Skin epidermis (tissue), 12 donors: ENCODE data around the gene UGP2.
"Not testable (repeated sequence)": the region's sequence is repeated elsewhere in the genome, so short reads cannot be mapped to it uniquely, and the experiment has no call there.

Experiments used
- H3K27ac ChIP-seq, 21 experiments: fragments of 200-600 bp; sonication (generic) in 11 of 21; one replicate each; pipeline ENCODE4 v1.5.0; 2020; ENCODE audit warnings: mild to moderate bottlenecking in 3 of 21, inconsistent platforms in 2 of 21, moderate library complexity in 2 of 21
- H3K4me3 ChIP-seq, 7 experiments: fragments of 200-600 bp; sonication (generic) in 2 of 7; one replicate each; pipeline ENCODE4 v1.5.0; 2020; ENCODE audit warnings: inconsistent platforms in 2 of 7, mild to moderate bottlenecking in 2 of 7, moderate library complexity in 1 of 7

Gene UGP2

GRCh38 chr2:63882395-63883105 lies 40.9 kb downstream of the UGP2 start:
- H3K4me3 ChIP-seq = no peak overlapping the region
- no peak overlapping the region for H3K27ac ChIP-seq

- H3K27ac ChIP-seq = no peak overlapping the region
- H3K4me3 ChIP-seq = no peak overlapping the region
Measured at GRCh38 chr2:63886445-63886844, 44.7 kb downstream of the UGP2 start.

GRCh38 chr2:63888053-63888452 lies 46.4 kb downstream of the UGP2 start:
- H3K27ac ChIP-seq = no peak overlapping the region
- H3K4me3 ChIP-seq = no peak overlapping the region

- Histone ChIP-seq H3K4me3 (no peak overlapping the region), H3K27ac (no peak overlapping the region)
Measured at GRCh38 chr2:63888490-63889402, 47.0 kb downstream of the UGP2 start.

GRCh38 chr2:63890678-63891077 lies 49.0 kb downstream of the UGP2 start:
- no peak overlapping the region for H3K27ac ChIP-seq
- H3K4me3 ChIP-seq = no peak overlapping the region

GRCh38 chr2:63891488-63892030 lies 49.9 kb downstream of the UGP2 start:
- no peak overlapping the region for H3K27ac ChIP-seq
- no peak overlapping the region for H3K4me3 ChIP-seq

- Histone ChIP-seq H3K27ac (no peak overlapping the region), H3K4me3 (no peak overlapping the region)
Measured at GRCh38 chr2:63893163-63893562, 51.5 kb downstream of the UGP2 start.

- H3K4me3 ChIP-seq = no peak overlapping the region
- H3K27ac ChIP-seq = no peak overlapping the region
Measured at GRCh38 chr2:63894167-63894566, 52.5 kb downstream of the UGP2 start.

GRCh38 chr2:63898839-63899238 lies 57.1 kb downstream of the UGP2 start:
- H3K27ac ChIP-seq = no peak overlapping the region
- no peak overlapping the region for H3K4me3 ChIP-seq

GRCh38 chr2:63899639-63900038 lies 57.9 kb downstream of the UGP2 start:
- Histone ChIP-seq H3K4me3 (no peak overlapping the region), H3K27ac (no peak overlapping the region)

GRCh38 chr2:63902149-63902548 lies 60.5 kb downstream of the UGP2 start:
- no peak overlapping the region for H3K27ac ChIP-seq

GRCh38 chr2:63903003-63903402 lies 61.3 kb downstream of the UGP2 start:
- H3K27ac ChIP-seq = no peak overlapping the region
- H3K4me3 ChIP-seq = no peak overlapping the region

More at GRCh38 chr2:63902149-63902548, 60.5 kb downstream of the UGP2 start:
- H3K4me3 ChIP-seq = no peak overlapping the region

GRCh38 chr2:63914311-63914710 lies 72.6 kb downstream of the UGP2 start:
- Histone ChIP-seq H3K27ac (no peak overlapping the region), H3K4me3 (no peak overlapping the region)

- no peak overlapping the region for H3K4me3 ChIP-seq
Measured at GRCh38 chr2:63926815-63927214, 85.1 kb downstream of the UGP2 start.

GRCh38 chr2:63932104-63932503 lies 90.4 kb downstream of the UGP2 start:
- H3K27ac ChIP-seq, H3K4me3 ChIP-seq: not testable (repeated sequence)

More at GRCh38 chr2:63926815-63927214, 85.1 kb downstream of the UGP2 start:
- H3K27ac ChIP-seq = no peak overlapping the region
